Prostate gland (tissue), 2 donors: Measurements from ENCODE around the gene COL23A1. TPM values are rescaled to one million over a fixed set of nuclear protein-coding genes. Genes with fewer than 3 reads are reported as not detected.

Experiments used
- DNase-seq: peaks from one replicate; pipeline ENCODE4 v3.0.0-alpha.2; 2019; ENCODE audit warnings: low spot score
- H3K27ac ChIP-seq, 2 donors: fragments of 200-600 bp; sonication (generic); 2 replicates each; pipeline ENCODE4 v1.5.1; 2017 to 2019
- H3K27me3 ChIP-seq: fragments of 200-600 bp; sonication (generic); replicated peaks from 2 replicates; pipeline ENCODE4 v1.5.1; 2019; ENCODE audit not compliant: insufficient read depth
- H3K36me3 ChIP-seq, 2 donors: fragments of 200-600 bp; sonication (generic); 1 replicate in 1 of 2; 2 replicates in 1 of 2; pipeline versions ENCODE4 v1.5.1 to v1.8.1; 2017 to 2019
- H3K4me1 ChIP-seq: fragments of 200-600 bp; sonication (generic); replicated peaks from 2 replicates; pipeline ENCODE4 v1.5.1; 2019
- H3K4me3 ChIP-seq, 2 donors: fragments of 200-600 bp; sonication (generic); 2 replicates each; pipeline ENCODE4 v1.5.1; 2017 to 2019
- H3K9me3 ChIP-seq: fragments of 200-600 bp; sonication (generic); 2 replicates; pipeline ENCODE4 v1.5.1; 2017
- CTCF ChIP-seq, 4 experiments: fragments of 200-600 bp in 2 of 4; fragments of 450-650 bp in 2 of 4; sonication (generic) in 2 of 4; IDR thresholded peaks; 1 replicate in 3 of 4; 2 replicates in 1 of 4; pipeline ENCODE4 v1.5.1; 2016 to 2019; ENCODE audit warnings: antibody characterized with exemption in 4 of 4, mild to moderate bottlenecking in 2 of 4, moderate library complexity in 2 of 4
- POLR2A ChIP-seq: fragments of 450-650 bp; IDR thresholded peaks from one replicate; pipeline ENCODE4 v1.6.1; 2016; ENCODE audit warnings: antibody characterized with exemption, mild to moderate bottlenecking
- POLR2AphosphoS5 ChIP-seq: sonication (generic); formaldehyde crosslinking; IDR thresholded peaks from one replicate; pipeline ENCODE4 v1.6.1; 2017; ENCODE audit warnings: antibody characterized with exemption
- WGBS: methylation state at CpG from one replicate; pipeline ENCODE4 v1.1.5; 2018; 5-methylcytosine and 5-hydroxymethylcytosine counted together
- intact Hi-C: fragments of 100-400 bp; cut with DNase I; formaldehyde crosslinking; loops from one replicate; pipeline ENCODE4 v1.14.2; 2022
- total RNA-seq, 2 donors: library from RNA; depleted of rRNA; stranded (reverse); fragments of >200 nt; gene quantifications; one replicate each; pipeline ENCODE4 v1.1.0, GENCODE V29; 2016

COL23A1 gene
- total RNA-seq, 2 donors from 2014 or later: 2.7 to 6.1 TPM

GRCh38 chr5:178496214-178496613 lies 94.0 kb downstream of the COL23A1 start:
- no peaks in the 10 kb centered on the region for H3K4me1 ChIP-seq
- no peak for TF ChIP-seq CTCF (IDR thresholded peaks at IDR 0.05)
- no peak for TF ChIP-seq POLR2A
- TF ChIP-seq POLR2AphosphoS5: no peak
- intact Hi-C loops: no loop called here
- DNase-seq: no peak
- H3K4me3 ChIP-seq: no peak overlapping the region
- no peak overlapping the region for H3K27ac ChIP-seq
- no peaks in the 10 kb centered on the region for H3K27me3 ChIP-seq
- H3K9me3 ChIP-seq: no peaks in the 10 kb centered on the region
- H3K36me3 ChIP-seq: no peaks in the 10 kb centered on the region
- 95% methylated on average over 5 of the region's 5 CpGs for WGBS

GRCh38 chr5:178495706-178496105 lies 94.5 kb downstream of the COL23A1 start:
- 95% methylated on average over 4 of the region's 4 CpGs for WGBS
- Histone ChIP-seq H3K4me3 (no peak overlapping the region), H3K36me3 (no peaks in the 10 kb centered on the region), H3K27ac (no peak overlapping the region), H3K9me3 (no peaks in the 10 kb centered on the region), H3K27me3 (no peaks in the 10 kb centered on the region), H3K4me1 (no peaks in the 10 kb centered on the region)
- no peak for DNase-seq
- TF ChIP-seq POLR2A (no peak), POLR2AphosphoS5 (no peak), CTCF (IDR thresholded peaks at IDR 0.05) (no peak)
- intact Hi-C loops: no loop called here

- Histone ChIP-seq H3K4me1 (peaks cover 5% of the 10 kb centered on the region), H3K36me3 (no peaks in the 10 kb centered on the region), H3K27ac (no peak overlapping the region), H3K27me3 (no peaks in the 10 kb centered on the region), H3K4me3 (no peak overlapping the region), H3K9me3 (no peaks in the 10 kb centered on the region)
- TF ChIP-seq POLR2A (no peak), CTCF (IDR thresholded peaks at IDR 0.05) (no peak), POLR2AphosphoS5 (no peak)
- 92% methylated on average over 10 of the region's 10 CpGs for WGBS
- DNase-seq: no peak
- intact Hi-C loops: no loop called here
Observed at GRCh38 chr5:178492278-178492677, 97.9 kb downstream of the COL23A1 start.

GRCh38 chr5:178490935-178491652 lies 99.1 kb downstream of the COL23A1 start:
- TF ChIP-seq POLR2A (no peak), CTCF (IDR thresholded peaks at IDR 0.05) (no peak), POLR2AphosphoS5 (no peak)
- 76% methylated on average over 11 of the region's 11 CpGs for WGBS
- no peak overlapping the region for H3K4me3 ChIP-seq
- H3K36me3 ChIP-seq: no peaks in the 10 kb centered on the region
- no peak overlapping the region for H3K27ac ChIP-seq
- H3K27me3 ChIP-seq: no peaks in the 10 kb centered on the region
- intact Hi-C loops: no loop called here
- no peaks in the 10 kb centered on the region for H3K9me3 ChIP-seq
- H3K4me1 ChIP-seq: peaks cover 5% of the 10 kb centered on the region
- no peak for DNase-seq

- H3K4me1 ChIP-seq: peaks cover 5% of the 10 kb centered on the region
- H3K9me3 ChIP-seq: no peaks in the 10 kb centered on the region
- no peaks in the 10 kb centered on the region for H3K36me3 ChIP-seq
- H3K27me3 ChIP-seq: no peaks in the 10 kb centered on the region
- TF ChIP-seq CTCF (IDR thresholded peaks at IDR 0.05) (no peak), POLR2AphosphoS5 (peak; percentile 91), POLR2A (no peak)
- H3K4me3 ChIP-seq: no peak overlapping the region
- 60% methylated on average over 12 of the region's 12 CpGs for WGBS
- peak overlapping the region in 1 of 2 donors; percentile 73 for H3K27ac ChIP-seq
- DNase-seq: peak; percentile 73
- intact Hi-C loops: no loop called here
Observed at GRCh38 chr5:178489271-178489976, 100.8 kb downstream of the COL23A1 start.
